Memory B cell (primary cell): ENCODE data around the gene BCLAF3.

Experiments used
- ATAC-seq: fragments of 150-1000 bp; cut with Tn5 transposase; 2 replicates; pipeline ENCODE4 v1.10.0; 2021; ENCODE audit warnings: low read depth, mild to moderate bottlenecking, moderate library complexity
- DNase-seq, 2 donors: peaks; one replicate each; pipeline ENCODE4 v3.0.0; 2022; ENCODE audit warnings: low spot score in 2 of 2
- H3K27ac Mint-ChIP-seq: one replicate; pipeline ENCODE4 v1.8.0; 2022; ENCODE audit warnings: mild to moderate bottlenecking, moderate library complexity, mixed read lengths
- H3K27me3 Mint-ChIP-seq: one replicate; pipeline ENCODE4 v1.8.0; 2022; ENCODE audit warnings: mixed read lengths
- H3K36me3 Mint-ChIP-seq: one replicate; pipeline ENCODE4 v1.8.0; 2022; ENCODE audit warnings: mild to moderate bottlenecking, mixed read lengths
- H3K4me1 Mint-ChIP-seq: one replicate; pipeline ENCODE4 v1.8.0; 2022; ENCODE audit warnings: mixed read lengths
- H3K4me3 Mint-ChIP-seq: one replicate; pipeline ENCODE4 v1.8.0; 2022; ENCODE audit warnings: mild to moderate bottlenecking, moderate library complexity, mixed read lengths
- H3K9me3 Mint-ChIP-seq: one replicate; pipeline ENCODE4 v1.8.0; 2022; ENCODE audit warnings: mixed read lengths

The BCLAF3 gene

DNA sequence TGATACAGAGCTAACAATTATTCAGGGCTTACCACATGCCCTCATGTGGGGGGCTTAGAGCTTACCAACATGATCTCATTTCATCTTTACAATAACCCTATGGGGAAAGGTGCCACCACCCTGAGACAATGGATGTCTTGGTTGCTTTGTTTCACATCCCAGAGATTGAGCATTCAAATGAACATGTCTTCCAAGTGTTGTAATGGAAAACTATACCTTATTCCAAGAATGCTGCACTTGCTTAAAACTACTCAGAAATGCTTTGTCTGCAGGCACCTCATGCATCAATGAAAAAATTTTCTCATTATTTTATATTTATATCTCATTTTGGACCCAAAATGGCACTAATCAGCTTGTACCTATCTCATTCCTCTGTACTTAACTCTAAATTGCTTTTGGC, 34.6 kb downstream of the BCLAF3 start:
- DNase-seq = no peak
- peaks cover 3% of the 10 kb centered on the region for H3K36me3 Mint-ChIP-seq
- no peak for ATAC-seq
- H3K4me3 Mint-ChIP-seq = no peak overlapping the region
- no peaks in the 10 kb centered on the region for H3K27me3 Mint-ChIP-seq
- H3K9me3 Mint-ChIP-seq = no peaks in the 10 kb centered on the region
- peaks cover 2% of the 10 kb centered on the region for H3K4me1 Mint-ChIP-seq
- H3K27ac Mint-ChIP-seq = no peak overlapping the region

GRCh38 chrX:19955306-19955705, 35.6 kb downstream of the BCLAF3 start:
- H3K9me3 Mint-ChIP-seq = no peaks in the 10 kb centered on the region
- no peaks in the 10 kb centered on the region for H3K4me1 Mint-ChIP-seq
- DNase-seq = no peak
- peaks cover 5% of the 10 kb centered on the region for H3K36me3 Mint-ChIP-seq
- H3K4me3 Mint-ChIP-seq = no peak overlapping the region
- ATAC-seq = no peak
- no peak overlapping the region for H3K27ac Mint-ChIP-seq
- no peaks in the 10 kb centered on the region for H3K27me3 Mint-ChIP-seq

- no peak overlapping the region for H3K4me3 Mint-ChIP-seq
- no peaks in the 10 kb centered on the region for H3K4me1 Mint-ChIP-seq
- H3K27me3 Mint-ChIP-seq = no peaks in the 10 kb centered on the region
- H3K9me3 Mint-ChIP-seq = no peaks in the 10 kb centered on the region
- no peak for ATAC-seq
- DNase-seq = no peak
- H3K36me3 Mint-ChIP-seq = peaks cover 5% of the 10 kb centered on the region
- H3K27ac Mint-ChIP-seq = no peak overlapping the region
Measured at GRCh38 chrX:19954335-19955096, 36.3 kb downstream of the BCLAF3 start.

DNA sequence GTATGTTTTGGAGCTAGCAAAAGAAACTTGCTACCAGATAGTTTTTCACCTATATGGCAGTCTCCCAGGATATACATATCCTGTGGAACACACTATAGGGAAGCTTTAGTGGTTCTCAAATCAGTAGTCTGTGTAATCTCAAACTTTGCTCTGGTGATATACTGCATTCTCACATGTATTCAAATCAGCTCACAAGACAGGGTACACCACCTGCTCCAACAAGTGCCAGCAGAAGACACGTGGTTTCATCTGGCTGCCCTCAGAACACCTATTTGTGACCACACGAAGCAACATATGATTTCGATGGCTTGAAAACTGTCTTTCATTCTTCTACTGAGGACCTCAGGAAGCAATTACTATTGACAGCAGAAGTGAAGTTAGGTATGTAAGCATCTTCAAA, 37.7 kb downstream of the BCLAF3 start:
- no peak for ATAC-seq
- Mint-ChIP-seq H3K9me3 (no peaks in the 10 kb centered on the region), H3K27me3 (no peaks in the 10 kb centered on the region), H3K36me3 (peaks cover 6% of the 10 kb centered on the region), H3K27ac (no peak overlapping the region), H3K4me3 (no peak overlapping the region), H3K4me1 (no peaks in the 10 kb centered on the region)
- no peak for DNase-seq

GRCh38 chrX:19949340-19949739, 41.5 kb downstream of the BCLAF3 start:
- Mint-ChIP-seq H3K4me3 (no peak overlapping the region), H3K27me3 (no peaks in the 10 kb centered on the region), H3K27ac (no peak overlapping the region), H3K9me3 (no peaks in the 10 kb centered on the region), H3K36me3 (peaks cover 10% of the 10 kb centered on the region), H3K4me1 (no peaks in the 10 kb centered on the region)
- no peak for DNase-seq
- no peak for ATAC-seq

GRCh38 chrX:19947612-19948011, 43.2 kb downstream of the BCLAF3 start:
- DNase-seq = no peak
- Mint-ChIP-seq H3K36me3 (peaks cover 10% of the 10 kb centered on the region), H3K27ac (no peak overlapping the region), H3K9me3 (no peaks in the 10 kb centered on the region), H3K4me3 (no peak overlapping the region), H3K4me1 (no peaks in the 10 kb centered on the region), H3K27me3 (no peaks in the 10 kb centered on the region)
- no peak for ATAC-seq
